NB4 (cell line): ENCODE data around the gene MCRIP2.

Source experiments
- DNase-seq: peaks from one replicate; pipeline ENCODE4 v3.0.0; 2010; ENCODE audit warnings: low read depth
- H3K4me3 ChIP-seq: one replicate; pipeline ENCODE4 v1.5.1; 2011; ENCODE audit warnings: mild to moderate bottlenecking, low read depth, low read length, moderate library complexity
- MYC ChIP-seq: IDR thresholded peaks from 2 replicates; pipeline ENCODE4 v1.6.1; 2011; ENCODE audit warnings: low read depth, low read length
- POLR2A ChIP-seq: IDR thresholded peaks from 2 replicates; pipeline ENCODE4 v1.6.1; 2011; ENCODE audit warnings: mild to moderate bottlenecking; ENCODE audit not compliant: insufficient read length; ENCODE audit errors: extremely low read depth
- TF ChIP-seq, protein P1 (sequence below): IDR thresholded peaks from one replicate; pipeline ENCODE4 v1.5.1; 2012; ENCODE audit warnings: low read depth, low read length
- TF ChIP-seq, protein P2 (sequence below): IDR thresholded peaks from 2 replicates; pipeline ENCODE4 v1.6.1; 2011; ENCODE audit warnings: low read depth, low read length

MCRIP2 gene

GRCh38 chr16:671353-672131 lies 29.9 kb downstream of the MCRIP2 start:
- DNase-seq: no peak
- H3K4me3 ChIP-seq: no peak overlapping the region
- TF ChIP-seq POLR2A (no peak), MYC (no peak)
- TF ChIP-seq, protein P1, sequence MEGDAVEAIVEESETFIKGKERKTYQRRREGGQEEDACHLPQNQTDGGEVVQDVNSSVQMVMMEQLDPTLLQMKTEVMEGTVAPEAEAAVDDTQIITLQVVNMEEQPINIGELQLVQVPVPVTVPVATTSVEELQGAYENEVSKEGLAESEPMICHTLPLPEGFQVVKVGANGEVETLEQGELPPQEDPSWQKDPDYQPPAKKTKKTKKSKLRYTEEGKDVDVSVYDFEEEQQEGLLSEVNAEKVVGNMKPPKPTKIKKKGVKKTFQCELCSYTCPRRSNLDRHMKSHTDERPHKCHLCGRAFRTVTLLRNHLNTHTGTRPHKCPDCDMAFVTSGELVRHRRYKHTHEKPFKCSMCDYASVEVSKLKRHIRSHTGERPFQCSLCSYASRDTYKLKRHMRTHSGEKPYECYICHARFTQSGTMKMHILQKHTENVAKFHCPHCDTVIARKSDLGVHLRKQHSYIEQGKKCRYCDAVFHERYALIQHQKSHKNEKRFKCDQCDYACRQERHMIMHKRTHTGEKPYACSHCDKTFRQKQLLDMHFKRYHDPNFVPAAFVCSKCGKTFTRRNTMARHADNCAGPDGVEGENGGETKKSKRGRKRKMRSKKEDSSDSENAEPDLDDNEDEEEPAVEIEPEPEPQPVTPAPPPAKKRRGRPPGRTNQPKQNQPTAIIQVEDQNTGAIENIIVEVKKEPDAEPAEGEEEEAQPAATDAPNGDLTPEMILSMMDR: no peak
- TF ChIP-seq, protein P2, sequence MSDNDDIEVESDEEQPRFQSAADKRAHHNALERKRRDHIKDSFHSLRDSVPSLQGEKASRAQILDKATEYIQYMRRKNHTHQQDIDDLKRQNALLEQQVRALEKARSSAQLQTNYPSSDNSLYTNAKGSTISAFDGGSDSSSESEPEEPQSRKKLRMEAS: no peak

- H3K4me3 ChIP-seq: no peak overlapping the region
- TF ChIP-seq MYC: no peak
- TF ChIP-seq, protein P1: no peak
- TF ChIP-seq, protein P2: no peak
- TF ChIP-seq POLR2A: no peak
- no peak for DNase-seq
These were observed 30.7 kb downstream of the MCRIP2 start for GRCh38 chr16:672371-672770.

DNA sequence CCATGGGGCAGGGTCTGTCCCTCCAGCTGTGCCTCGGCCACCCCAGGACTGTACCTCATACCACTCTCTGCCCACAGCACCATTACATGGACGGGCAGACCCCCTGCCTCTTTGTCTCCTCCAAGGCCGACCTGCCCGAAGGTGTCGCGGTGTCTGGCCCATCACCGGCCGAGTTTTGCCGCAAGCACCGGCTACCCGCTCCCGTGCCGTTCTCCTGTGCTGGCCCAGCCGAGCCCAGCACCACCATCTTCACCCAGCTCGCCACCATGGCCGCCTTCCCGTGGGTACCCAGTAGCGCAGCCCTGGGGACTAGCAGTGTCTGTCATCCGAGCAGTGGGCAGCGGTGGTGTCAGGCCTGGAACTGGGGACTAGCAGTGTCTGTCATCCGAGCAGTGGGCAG lies 31.2 kb downstream of the MCRIP2 start:
- H3K4me3 ChIP-seq: no peak overlapping the region
- DNase-seq: no peak
- no peak for TF ChIP-seq POLR2A
- TF ChIP-seq, protein P1: no peak
- TF ChIP-seq, protein P2: no peak
- TF ChIP-seq MYC: no peak

DNA sequence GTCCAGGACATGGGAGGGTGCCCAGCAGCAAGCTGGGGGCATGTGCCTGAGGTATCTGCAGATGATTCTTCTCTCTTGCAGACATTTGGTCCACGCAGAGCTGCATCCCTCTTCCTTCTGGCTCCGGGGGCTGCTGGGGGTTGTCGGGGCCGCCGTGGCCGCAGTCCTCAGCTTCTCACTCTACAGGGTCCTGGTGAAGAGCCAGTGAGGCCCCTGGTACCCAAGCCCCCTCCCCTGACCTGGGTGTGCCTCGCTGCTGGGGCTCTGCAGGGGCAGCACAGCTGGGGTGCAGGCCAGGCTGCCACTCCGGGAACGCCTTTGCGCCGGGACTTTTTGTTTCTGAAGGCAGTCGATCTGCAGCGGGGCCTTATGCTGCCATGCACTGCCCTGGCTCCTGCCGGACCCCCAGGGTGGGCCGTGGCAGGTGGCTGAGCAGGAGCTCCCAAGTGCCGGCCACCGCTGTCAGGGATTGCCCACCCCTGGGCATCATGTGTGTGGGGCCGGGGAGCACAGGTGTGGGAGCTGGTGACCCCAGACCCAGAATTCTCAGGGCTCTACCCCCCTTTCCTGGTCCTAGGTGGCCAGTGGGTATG lies 31.9 kb downstream of the MCRIP2 start:
- no peak overlapping the region for H3K4me3 ChIP-seq
- no peak for DNase-seq
- TF ChIP-seq, protein P2: no peak
- no peak for TF ChIP-seq MYC
- TF ChIP-seq POLR2A: no peak
- TF ChIP-seq, protein P1: no peak

DNA sequence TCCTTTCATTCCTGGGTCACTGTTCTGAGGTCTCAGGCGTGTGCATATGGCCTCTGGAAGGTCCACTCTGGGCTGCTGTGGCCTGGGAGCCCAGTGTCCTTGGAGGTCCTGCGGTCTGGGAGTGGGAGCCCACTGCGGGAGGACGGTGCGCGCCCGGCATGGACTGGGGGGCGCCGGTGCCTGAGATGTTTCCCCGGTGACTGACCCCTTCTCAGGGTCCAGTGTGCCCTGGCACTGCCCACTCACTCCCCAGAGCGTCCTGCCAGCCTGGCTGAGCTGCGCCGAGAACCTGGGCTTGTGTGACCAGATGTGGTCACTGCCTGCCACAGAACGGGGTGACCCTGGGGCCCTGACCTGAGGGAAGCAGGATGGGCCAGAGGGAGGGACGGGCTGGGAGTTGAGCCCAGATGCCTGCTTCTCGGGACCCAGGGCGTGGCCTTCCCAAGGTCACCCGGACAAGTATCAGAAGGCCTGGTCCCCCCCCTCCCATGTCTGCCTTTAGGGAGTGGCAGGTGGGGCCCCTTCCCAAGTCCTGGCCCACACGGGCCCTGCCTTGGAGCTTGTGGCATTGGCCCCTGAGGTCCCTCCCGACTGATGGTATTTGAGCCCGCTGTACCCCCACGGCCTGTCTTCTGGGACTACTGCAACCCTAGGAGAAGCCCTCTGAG lies 32.7 kb downstream of the MCRIP2 start:
- TF ChIP-seq, protein P1: no peak
- TF ChIP-seq, protein P2: no peak
- TF ChIP-seq POLR2A (no peak), MYC (no peak)
- no peak for DNase-seq
- no peak overlapping the region for H3K4me3 ChIP-seq
